ENCODE measurements around the gene PLPP3. TPM values are rescaled to one million over a fixed set of nuclear protein-coding genes. Genes with fewer than 3 reads are reported as not detected.

The PLPP3 gene
- total RNA-seq, 2 experiments from 2014 or later: not detected

- Histone ChIP-seq H3K27me3 (ENCODE audit: control insufficient read depth in 1 of 2, insufficient read depth in 2 of 2, low read length in 2 of 2) (no peaks in the 10 kb centered on the region), H3K4me1 (ENCODE audit: insufficient read depth, low read length) (no peaks in the 10 kb centered on the region), H3K27ac (ENCODE audit: low read depth in 1 of 2, low read length in 2 of 2) (no peak overlapping the region), H3K4me3 (ENCODE audit: low read length) (no peak overlapping the region), H3K9me3 (ENCODE audit: control insufficient read depth in 1 of 2, insufficient read depth in 1 of 2, low read length in 2 of 2) (no peaks in the 10 kb centered on the region), H3K36me3 (ENCODE audit: insufficient read depth, low read length) (no peaks in the 10 kb centered on the region)
- no peak overlapping the region for H3K4me3 Mint-ChIP-seq
- ATAC-seq (ENCODE audit: poor library complexity): no peak
- POLR2A ChIA-PET: no interaction called here
- CTCF ChIA-PET: no interaction called here
- H3K4me1 Mint-ChIP-seq (ENCODE audit: low read depth): no peaks in the 10 kb centered on the region
- no peak overlapping the region for H3K27ac Mint-ChIP-seq
- H3K36me3 Mint-ChIP-seq (ENCODE audit: low read depth): no peaks in the 10 kb centered on the region
- H3K27me3 Mint-ChIP-seq: no peaks in the 10 kb centered on the region
- intact Hi-C loops (cut with DNase I, micrococcal nuclease): no loop called here
- no peak for TF ChIP-seq CTCF (IDR thresholded peaks at IDR 0.05)
- DNase-seq: no peak
- H3K9me3 Mint-ChIP-seq: no peaks in the 10 kb centered on the region
Measured at GRCh38 chr1:56563568-56563967, 15.8 kb downstream of the PLPP3 start.

- H3K27me3 Mint-ChIP-seq: no peaks in the 10 kb centered on the region
- no peak overlapping the region for H3K27ac ChIP-seq (ENCODE audit: low read depth in 1 of 2, low read length in 2 of 2)
Measured at GRCh38 chr1:56562891-56563452, 16.4 kb downstream of the PLPP3 start.

GRCh38 chr1:56561227-56562019 lies 17.9 kb downstream of the PLPP3 start:
- no peak for ATAC-seq (ENCODE audit: poor library complexity)
- DNase-seq: no peak
- Histone ChIP-seq H3K27me3 (ENCODE audit: control insufficient read depth in 1 of 2, insufficient read depth in 2 of 2, low read length in 2 of 2) (no peaks in the 10 kb centered on the region), H3K27ac (ENCODE audit: low read depth in 1 of 2, low read length in 2 of 2) (no peak overlapping the region), H3K36me3 (ENCODE audit: insufficient read depth, low read length) (no peaks in the 10 kb centered on the region), H3K4me3 (ENCODE audit: low read length) (no peak overlapping the region), H3K4me1 (ENCODE audit: insufficient read depth, low read length) (no peaks in the 10 kb centered on the region), H3K9me3 (ENCODE audit: control insufficient read depth in 1 of 2, insufficient read depth in 1 of 2, low read length in 2 of 2) (no peaks in the 10 kb centered on the region)
- ChIA-PET CTCF (interaction anchor here (0.7 kb wide), 1 partner anchor 116 kb away, joined by 4 read pairs; no protein-coding TSS in a partner anchor), POLR2A (no interaction called here)
- Mint-ChIP-seq H3K4me3 (no peak overlapping the region), H3K9me3 (no peaks in the 10 kb centered on the region), H3K27me3 (no peaks in the 10 kb centered on the region), H3K27ac (no peak overlapping the region), H3K36me3 (ENCODE audit: low read depth) (no peaks in the 10 kb centered on the region), H3K4me1 (ENCODE audit: low read depth) (no peaks in the 10 kb centered on the region)
- TF ChIP-seq CTCF (IDR thresholded peaks at IDR 0.05): no peak
- intact Hi-C loops (cut with DNase I, micrococcal nuclease): no loop called here

More at GRCh38 chr1:56562891-56563452, 16.4 kb downstream of the PLPP3 start:
- DNase-seq: no peak
- CTCF ChIA-PET: no interaction called here
- no peak overlapping the region for H3K4me3 Mint-ChIP-seq
- no peak overlapping the region for H3K27ac Mint-ChIP-seq
- no peak for TF ChIP-seq CTCF (IDR thresholded peaks at IDR 0.05)
- H3K4me1 Mint-ChIP-seq (ENCODE audit: low read depth): no peaks in the 10 kb centered on the region
- H3K36me3 ChIP-seq (ENCODE audit: insufficient read depth, low read length): no peaks in the 10 kb centered on the region
- no peaks in the 10 kb centered on the region for H3K9me3 Mint-ChIP-seq
- no peaks in the 10 kb centered on the region for H3K36me3 Mint-ChIP-seq (ENCODE audit: low read depth)
- no peaks in the 10 kb centered on the region for H3K4me1 ChIP-seq (ENCODE audit: insufficient read depth, low read length)
- ATAC-seq (ENCODE audit: poor library complexity): no peak
- POLR2A ChIA-PET: no interaction called here
- H3K27me3 ChIP-seq (ENCODE audit: control insufficient read depth in 1 of 2, insufficient read depth in 2 of 2, low read length in 2 of 2): no peaks in the 10 kb centered on the region
- H3K4me3 ChIP-seq (ENCODE audit: low read length): no peak overlapping the region
- intact Hi-C loops (cut with DNase I, micrococcal nuclease): no loop called here
- H3K9me3 ChIP-seq (ENCODE audit: control insufficient read depth in 1 of 2, insufficient read depth in 1 of 2, low read length in 2 of 2): no peaks in the 10 kb centered on the region
